GM19035 (cell line): ENCODE data around the gene SRGAP1.
"Not testable (repeated sequence)": the region's sequence is repeated elsewhere in the genome, so short reads cannot be mapped to it uniquely, and the experiment has no call there.

Source experiments
- ATAC-seq: cut with Tn5 transposase; IDR thresholded peaks from one replicate; pipeline ENCODE4 v1.9.1; 2021; ENCODE audit not compliant: unreplicated experiment

The SRGAP1 gene

GRCh38 chr12:64076565-64076964 is 232.1 kb downstream of the SRGAP1 start:
- ATAC-seq = not testable (repeated sequence)

DNA sequence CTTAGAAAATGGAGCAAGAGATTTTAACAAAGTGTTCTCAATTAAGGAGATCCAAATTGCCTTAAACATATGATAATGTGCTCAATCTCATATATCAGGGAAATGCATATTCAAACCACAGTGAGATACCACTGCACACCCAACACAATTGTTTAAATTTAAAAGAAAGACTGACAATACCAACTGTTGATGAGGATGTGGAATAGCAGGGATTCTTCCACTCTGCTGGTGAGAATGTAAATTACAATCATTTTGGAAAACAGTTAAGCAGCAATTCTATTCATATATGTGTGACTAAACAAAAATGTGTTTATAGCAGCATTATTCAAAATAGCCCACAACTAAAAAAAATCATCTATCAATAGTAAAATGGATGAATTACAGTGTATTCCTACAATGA is 233.4 kb downstream of the SRGAP1 start:
- no peak for ATAC-seq

DNA sequence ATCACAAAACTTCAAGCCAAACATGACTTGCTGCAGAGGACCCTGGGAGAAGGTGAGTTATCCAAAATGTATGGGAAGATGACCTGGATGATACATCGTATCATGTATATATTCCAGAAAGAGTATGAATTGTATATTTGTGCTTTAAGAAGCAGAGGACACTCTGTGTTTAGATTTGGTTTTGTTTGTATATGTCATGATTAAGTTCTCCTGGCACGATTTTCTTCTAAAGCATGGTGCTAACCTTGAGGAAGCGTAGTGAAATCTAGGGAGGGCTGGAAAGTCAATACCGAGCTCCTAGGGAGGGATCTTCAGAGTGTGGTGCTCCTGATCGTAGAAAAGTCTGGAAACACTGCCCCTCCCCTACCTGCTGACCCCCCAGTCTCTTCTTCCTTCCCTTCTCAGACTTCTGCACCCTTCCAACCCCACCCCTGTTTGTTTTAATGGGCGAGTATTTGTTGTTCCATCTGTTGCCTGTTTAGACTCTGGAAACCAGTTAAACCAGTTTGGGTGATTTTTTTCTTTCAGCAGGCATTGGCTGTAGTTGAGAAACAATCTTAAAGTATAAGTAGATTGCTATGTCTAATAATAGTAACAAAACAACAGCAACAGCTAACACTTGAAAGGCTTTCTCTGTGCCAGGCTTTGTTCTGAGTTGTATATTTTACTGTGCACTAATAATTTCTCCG is 236.0 kb downstream of the SRGAP1 start:
- ATAC-seq = no peak

DNA sequence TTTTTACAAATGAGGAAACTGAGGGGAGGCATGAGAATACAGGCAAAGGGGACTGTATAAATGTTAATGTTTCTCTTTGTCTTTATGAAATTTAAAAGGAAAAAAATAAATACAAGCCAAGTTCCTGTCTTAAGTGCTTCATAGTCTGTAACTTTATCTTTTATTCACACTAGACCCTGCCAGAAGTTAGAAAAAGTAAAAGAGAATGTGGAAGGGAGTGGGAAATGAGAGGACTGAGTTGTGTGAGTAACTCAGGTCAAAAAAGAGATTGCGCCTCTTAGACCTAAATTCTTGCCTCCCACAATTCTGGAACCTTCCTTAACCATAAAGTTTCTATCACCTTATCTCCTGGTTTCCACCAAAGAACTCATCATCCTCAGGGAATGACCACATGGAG is 236.5 kb downstream of the SRGAP1 start:
- no peak for ATAC-seq

GRCh38 chr12:64082116-64082515 is 237.6 kb downstream of the SRGAP1 start:
- ATAC-seq = no peak

DNA sequence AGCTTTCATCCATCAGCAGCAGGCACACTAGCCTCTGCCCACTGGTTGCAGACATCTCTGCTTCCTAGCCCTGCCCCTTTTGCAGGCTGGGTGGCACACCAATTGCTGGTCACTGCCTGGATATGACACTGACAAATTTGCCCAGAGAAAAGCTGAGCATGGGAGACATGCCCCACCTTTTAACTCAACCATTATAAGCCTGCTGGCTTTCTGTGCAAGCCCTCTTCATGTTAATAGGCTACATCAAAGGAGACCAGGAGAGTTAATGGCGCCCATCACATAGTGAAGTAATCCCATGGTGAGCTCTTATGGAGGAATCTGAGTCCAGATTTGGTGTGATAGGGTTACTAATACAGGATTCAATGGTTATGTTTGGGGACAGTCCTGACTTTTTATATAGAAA is 238.4 kb downstream of the SRGAP1 start:
- ATAC-seq = no peak

- ATAC-seq = no peak
Observed at GRCh38 chr12:64083285-64084210, 239.0 kb downstream of the SRGAP1 start.

- ATAC-seq = no peak
Observed at GRCh38 chr12:64085154-64085553, 240.7 kb downstream of the SRGAP1 start.

GRCh38 chr12:64085996-64086395 is 241.5 kb downstream of the SRGAP1 start:
- no peak for ATAC-seq

- no peak for ATAC-seq
Observed at GRCh38 chr12:64086946-64087345, 242.4 kb downstream of the SRGAP1 start.

GRCh38 chr12:64087761-64088160 is 243.3 kb downstream of the SRGAP1 start:
- ATAC-seq = no peak

GRCh38 chr12:64088431-64089349 is 244.2 kb downstream of the SRGAP1 start:
- no peak for ATAC-seq

DNA sequence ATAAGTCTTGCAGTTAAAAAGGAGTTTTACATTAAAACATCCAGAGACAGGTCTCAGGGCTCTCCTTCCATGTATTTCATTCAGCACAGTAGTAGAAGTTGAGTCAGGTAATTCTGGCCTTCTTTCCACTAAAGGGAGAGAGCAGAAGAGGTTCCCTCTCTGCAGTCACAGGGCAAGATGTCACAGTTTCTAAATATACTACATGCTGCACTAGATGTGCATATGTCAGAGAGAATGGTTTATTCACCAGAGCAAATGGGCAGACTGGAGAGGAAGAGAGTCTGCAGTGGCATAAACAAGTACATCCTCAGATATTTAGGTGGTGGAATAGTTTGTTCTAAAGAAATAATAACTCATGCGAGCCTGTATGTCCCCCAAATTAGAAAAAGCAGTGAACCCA is 245.5 kb downstream of the SRGAP1 start:
- ATAC-seq = no peak

DNA sequence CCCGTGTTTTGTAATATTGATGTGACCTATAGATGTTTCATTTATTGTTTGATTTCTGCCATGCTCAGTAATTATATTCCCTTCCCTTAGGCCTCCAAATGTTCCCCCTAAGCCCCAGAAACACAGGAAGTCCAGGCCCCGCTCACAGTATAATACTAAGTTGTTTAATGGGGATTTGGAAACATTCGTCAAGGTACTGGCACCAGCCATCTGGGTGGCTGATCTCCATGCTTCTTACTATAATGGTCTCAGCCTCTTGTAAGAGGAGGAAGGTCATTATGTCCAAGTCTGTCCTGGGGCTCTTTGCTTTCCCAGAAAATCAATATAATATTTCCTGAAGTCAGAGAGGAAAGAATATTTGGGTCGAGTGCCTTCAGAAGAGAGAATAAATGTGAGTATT is 246.7 kb downstream of the SRGAP1 start:
- no peak for ATAC-seq

GRCh38 chr12:64092507-64093196 is 248.2 kb downstream of the SRGAP1 start:
- no peak for ATAC-seq

DNA sequence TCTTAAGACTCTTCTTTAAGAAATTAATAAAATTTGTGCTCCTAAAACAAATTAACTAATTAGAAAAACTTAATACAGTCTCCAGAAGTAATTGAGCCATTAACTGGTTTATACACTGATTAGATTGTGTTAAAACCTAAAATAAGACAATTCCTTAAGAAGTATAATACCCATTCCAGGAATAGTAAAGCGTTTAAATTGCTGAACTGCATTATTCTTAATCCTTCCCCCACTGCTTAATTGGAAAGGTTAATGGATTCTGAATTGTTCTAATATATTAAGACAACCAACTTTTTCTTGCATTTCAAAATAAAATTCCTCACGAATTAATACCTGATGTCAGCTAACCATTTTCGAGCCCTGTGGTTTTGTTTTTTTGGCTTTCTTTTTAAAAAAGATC is 249.2 kb downstream of the SRGAP1 start:
- no peak for ATAC-seq

DNA sequence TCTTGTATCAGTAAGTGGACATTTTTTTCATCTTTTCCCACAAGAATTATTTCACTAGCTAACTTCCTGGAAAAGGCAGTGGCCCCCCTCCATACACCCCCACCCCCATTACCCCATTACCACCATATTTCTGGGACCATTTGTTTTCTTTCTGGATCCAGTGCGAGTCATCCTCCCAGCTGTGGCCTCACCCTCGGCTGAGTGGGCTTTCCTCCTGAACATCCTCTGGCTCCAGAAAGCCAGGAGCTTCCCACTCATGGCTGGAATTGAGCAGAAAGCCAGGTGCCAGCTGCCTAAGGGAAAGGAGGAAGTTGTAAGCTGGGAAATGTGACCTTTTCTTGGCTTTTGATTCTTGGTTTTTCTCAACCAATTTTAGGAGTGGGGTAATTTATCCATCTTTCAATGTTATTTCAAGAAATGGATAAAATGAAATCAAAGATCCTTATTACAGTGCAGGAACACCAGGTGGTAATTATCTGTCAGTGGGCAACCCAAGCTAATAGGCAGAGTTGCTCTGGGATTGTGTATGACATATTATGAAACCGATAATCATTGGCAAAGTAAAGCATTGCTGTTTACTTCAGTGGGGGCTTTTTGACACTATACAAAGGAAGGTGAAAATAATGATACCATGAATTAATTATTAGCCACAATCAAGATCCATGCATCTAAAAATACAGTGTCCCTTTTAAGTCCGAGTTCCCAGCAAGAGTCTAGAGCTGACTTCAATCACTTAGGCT is 253.0 kb downstream of the SRGAP1 start:
- ATAC-seq = no peak

- no peak for ATAC-seq
Observed at GRCh38 chr12:64098709-64099354, 254.3 kb downstream of the SRGAP1 start.

DNA sequence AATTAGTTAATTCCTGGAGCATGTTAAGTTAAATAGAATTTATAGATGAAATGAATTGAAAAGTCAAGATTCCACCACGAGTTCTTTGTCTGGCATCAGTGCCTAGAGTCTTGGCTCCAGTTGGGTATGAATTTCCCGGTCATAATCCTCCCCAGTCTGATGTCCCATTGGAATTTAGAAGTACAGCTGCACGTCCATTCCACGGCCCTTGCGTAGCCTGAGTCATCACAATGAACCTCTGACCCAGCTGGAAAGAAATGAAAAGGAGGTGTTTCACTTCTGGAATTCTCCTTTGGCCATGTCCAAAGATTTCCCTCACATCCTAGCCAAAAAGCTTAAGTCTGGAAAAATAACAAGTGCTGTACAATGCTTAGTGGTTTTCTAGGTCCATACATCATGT is 254.9 kb downstream of the SRGAP1 start:
- ATAC-seq = no peak
